HEK293 (cell line): ENCODE data around the gene MCU.

Experiments
- CTCF ChIP-seq: fragments of 450-650 bp; formaldehyde crosslinking; IDR thresholded peaks from 2 replicates; pipeline ENCODE4 v1.5.1; 2016; ENCODE audit warnings: missing biosample characterization, missing genetic modification characterization
- EGR2 ChIP-seq: fragments of 450-650 bp; formaldehyde crosslinking; IDR thresholded peaks from 2 replicates; pipeline ENCODE4 v1.5.1; 2016; ENCODE audit warnings: low read depth, missing biosample characterization, missing genetic modification characterization
- REPIN1 ChIP-seq: fragments of 450-650 bp; formaldehyde crosslinking; IDR thresholded peaks from 2 replicates; pipeline ENCODE4 v1.5.1; 2017; ENCODE audit warnings: missing biosample characterization, missing genetic modification characterization, low read depth
- ZEB2 ChIP-seq: fragments of 450-650 bp; formaldehyde crosslinking; IDR thresholded peaks from 2 replicates; pipeline ENCODE4 v1.5.1; 2016; ENCODE audit warnings: missing biosample characterization, missing genetic modification characterization
- ZFP41 ChIP-seq: fragments of 450-650 bp; formaldehyde crosslinking; IDR thresholded peaks from 2 replicates; pipeline ENCODE4 v1.5.1; 2016; ENCODE audit warnings: missing biosample characterization, missing genetic modification characterization, borderline replicate concordance
- ZNF112 ChIP-seq: fragments of 450-650 bp; formaldehyde crosslinking; IDR thresholded peaks from 2 replicates; pipeline ENCODE4 v1.5.0; 2017; ENCODE audit warnings: missing biosample characterization, missing genetic modification characterization
- ZNF24 ChIP-seq: fragments of 450-650 bp; formaldehyde crosslinking; IDR thresholded peaks from 2 replicates; pipeline ENCODE4 v1.5.1; 2016; ENCODE audit warnings: missing biosample characterization, missing genetic modification characterization
- ZNF473 ChIP-seq: fragments of 450-650 bp; formaldehyde crosslinking; IDR thresholded peaks from 2 replicates; pipeline ENCODE4 v1.5.1; 2017; ENCODE audit warnings: missing biosample characterization, missing genetic modification characterization
- TF ChIP-seq, protein P1 (sequence below): fragments of 450-650 bp; formaldehyde crosslinking; IDR thresholded peaks from 2 replicates; pipeline ENCODE4 v1.5.1; 2016; ENCODE audit warnings: missing biosample characterization, missing genetic modification characterization, low read depth

- TF ChIP-seq EGR2 (no peak), ZNF112 (tag by site-specific recombination) (no peak), ZNF24 (no peak), ZFP41 (tag by site-specific recombination) (no peak), CTCF (tag by site-specific recombination) (no peak), ZEB2 (no peak), ZNF473 (tag by site-specific recombination) (no peak), REPIN1 (no peak)
- TF ChIP-seq, protein P1, sequence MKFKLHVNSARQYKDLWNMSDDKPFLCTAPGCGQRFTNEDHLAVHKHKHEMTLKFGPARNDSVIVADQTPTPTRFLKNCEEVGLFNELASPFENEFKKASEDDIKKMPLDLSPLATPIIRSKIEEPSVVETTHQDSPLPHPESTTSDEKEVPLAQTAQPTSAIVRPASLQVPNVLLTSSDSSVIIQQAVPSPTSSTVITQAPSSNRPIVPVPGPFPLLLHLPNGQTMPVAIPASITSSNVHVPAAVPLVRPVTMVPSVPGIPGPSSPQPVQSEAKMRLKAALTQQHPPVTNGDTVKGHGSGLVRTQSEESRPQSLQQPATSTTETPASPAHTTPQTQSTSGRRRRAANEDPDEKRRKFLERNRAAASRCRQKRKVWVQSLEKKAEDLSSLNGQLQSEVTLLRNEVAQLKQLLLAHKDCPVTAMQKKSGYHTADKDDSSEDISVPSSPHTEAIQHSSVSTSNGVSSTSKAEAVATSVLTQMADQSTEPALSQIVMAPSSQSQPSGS (tag by site-specific recombination): no peak
Measured at GRCh38 chr10:72851509-72851908, 159.6 kb downstream of the MCU start.
